ENCODE data around the gene GYS1. TPM values are rescaled to one million over a fixed set of nuclear protein-coding genes. Genes with fewer than 3 reads are reported as not detected.
A peak's percentile ranks its signal among the peaks of the same experiment; 100 is the strongest.

Gene GYS1
- total and polyA plus RNA-seq, 10 of the 15 experiments (the other 5 are each of a cell fraction or from before 2014, with no cell fraction given), result 3.7 to 62.0 (median 37.3) TPM

DNA sequence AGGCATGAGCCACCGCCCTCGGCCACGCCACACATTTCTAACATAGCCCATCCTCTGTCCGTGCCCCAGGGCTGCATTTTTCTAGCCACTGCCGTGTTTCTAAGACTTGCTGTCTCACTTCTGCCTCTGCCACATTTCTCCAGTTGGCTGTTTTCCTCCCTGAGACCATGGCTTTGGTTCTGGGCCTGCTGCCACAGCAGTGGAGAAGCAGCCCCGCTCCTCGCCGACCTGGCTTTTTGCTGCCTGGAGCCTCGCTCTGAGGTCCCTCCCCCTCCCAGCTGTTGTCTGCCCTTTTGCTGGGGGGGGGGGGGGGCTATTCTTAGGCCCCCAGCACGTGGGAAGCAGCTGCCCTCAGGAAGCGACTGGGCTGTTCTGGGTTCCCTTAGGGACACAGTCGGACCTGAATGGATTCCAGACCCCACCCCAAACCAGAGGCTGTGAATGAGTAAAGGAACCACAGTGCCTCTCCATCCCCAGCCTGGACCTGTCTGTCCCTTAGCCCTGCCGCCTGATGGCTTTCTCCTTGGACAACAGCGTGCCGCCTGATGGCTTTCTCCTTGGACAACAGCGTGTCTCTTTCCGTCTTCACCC lies 3.3 kb downstream of the GYS1 start:
- ATAC-seq, result no peak
- TF ChIP-seq, protein P1, sequence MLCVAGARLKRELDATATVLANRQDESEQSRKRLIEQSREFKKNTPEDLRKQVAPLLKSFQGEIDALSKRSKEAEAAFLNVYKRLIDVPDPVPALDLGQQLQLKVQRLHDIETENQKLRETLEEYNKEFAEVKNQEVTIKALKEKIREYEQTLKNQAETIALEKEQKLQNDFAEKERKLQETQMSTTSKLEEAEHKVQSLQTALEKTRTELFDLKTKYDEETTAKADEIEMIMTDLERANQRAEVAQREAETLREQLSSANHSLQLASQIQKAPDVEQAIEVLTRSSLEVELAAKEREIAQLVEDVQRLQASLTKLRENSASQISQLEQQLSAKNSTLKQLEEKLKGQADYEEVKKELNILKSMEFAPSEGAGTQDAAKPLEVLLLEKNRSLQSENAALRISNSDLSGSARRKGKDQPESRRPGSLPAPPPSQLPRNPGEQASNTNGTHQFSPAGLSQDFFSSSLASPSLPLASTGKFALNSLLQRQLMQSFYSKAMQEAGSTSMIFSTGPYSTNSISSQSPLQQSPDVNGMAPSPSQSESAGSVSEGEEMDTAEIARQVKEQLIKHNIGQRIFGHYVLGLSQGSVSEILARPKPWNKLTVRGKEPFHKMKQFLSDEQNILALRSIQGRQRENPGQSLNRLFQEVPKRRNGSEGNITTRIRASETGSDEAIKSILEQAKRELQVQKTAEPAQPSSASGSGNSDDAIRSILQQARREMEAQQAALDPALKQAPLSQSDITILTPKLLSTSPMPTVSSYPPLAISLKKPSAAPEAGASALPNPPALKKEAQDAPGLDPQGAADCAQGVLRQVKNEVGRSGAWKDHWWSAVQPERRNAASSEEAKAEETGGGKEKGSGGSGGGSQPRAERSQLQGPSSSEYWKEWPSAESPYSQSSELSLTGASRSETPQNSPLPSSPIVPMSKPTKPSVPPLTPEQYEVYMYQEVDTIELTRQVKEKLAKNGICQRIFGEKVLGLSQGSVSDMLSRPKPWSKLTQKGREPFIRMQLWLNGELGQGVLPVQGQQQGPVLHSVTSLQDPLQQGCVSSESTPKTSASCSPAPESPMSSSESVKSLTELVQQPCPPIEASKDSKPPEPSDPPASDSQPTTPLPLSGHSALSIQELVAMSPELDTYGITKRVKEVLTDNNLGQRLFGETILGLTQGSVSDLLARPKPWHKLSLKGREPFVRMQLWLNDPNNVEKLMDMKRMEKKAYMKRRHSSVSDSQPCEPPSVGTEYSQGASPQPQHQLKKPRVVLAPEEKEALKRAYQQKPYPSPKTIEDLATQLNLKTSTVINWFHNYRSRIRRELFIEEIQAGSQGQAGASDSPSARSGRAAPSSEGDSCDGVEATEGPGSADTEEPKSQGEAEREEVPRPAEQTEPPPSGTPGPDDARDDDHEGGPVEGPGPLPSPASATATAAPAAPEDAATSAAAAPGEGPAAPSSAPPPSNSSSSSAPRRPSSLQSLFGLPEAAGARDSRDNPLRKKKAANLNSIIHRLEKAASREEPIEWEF (IDR thresholded peaks at IDR 0.05; ENCODE audit: insufficient replicate concordance, low read depth, low read length), result no peak
- no peak for TF ChIP-seq CHD1 (IDR thresholded peaks at IDR 0.05; ENCODE audit: low read depth, low read length)
- no peak for TF ChIP-seq SMC3 (IDR thresholded peaks at IDR 0.05; ENCODE audit: borderline replicate concordance, low read length)
- TF ChIP-seq WRNIP1 (IDR thresholded peaks at IDR 0.05; ENCODE audit: borderline replicate concordance, low read depth, low read length), result no peak
- TF ChIP-seq MYB (IDR thresholded peaks at IDR 0.05; ENCODE audit: borderline replicate concordance, low read depth, low read length), result no peak
- no peak for TF ChIP-seq CTCF (IDR thresholded peaks at IDR 0.05 in 2 of 3, conservative IDR thresholded peaks at IDR 0.05 in 1 of 3; ENCODE audit: control insufficient read depth in 2 of 3, extremely low read depth in 1 of 3, insufficient read depth in 1 of 3, low read depth in 3 of 3, low read length in 3 of 3)
- no peak for TF ChIP-seq ELK1 (IDR thresholded peaks at IDR 0.05; ENCODE audit: low read depth, low read length)
- no peak for TF ChIP-seq SMAD1 (IDR thresholded peaks at IDR 0.05; ENCODE audit: low read depth, partially characterized antibody)
- TF ChIP-seq, protein P2, sequence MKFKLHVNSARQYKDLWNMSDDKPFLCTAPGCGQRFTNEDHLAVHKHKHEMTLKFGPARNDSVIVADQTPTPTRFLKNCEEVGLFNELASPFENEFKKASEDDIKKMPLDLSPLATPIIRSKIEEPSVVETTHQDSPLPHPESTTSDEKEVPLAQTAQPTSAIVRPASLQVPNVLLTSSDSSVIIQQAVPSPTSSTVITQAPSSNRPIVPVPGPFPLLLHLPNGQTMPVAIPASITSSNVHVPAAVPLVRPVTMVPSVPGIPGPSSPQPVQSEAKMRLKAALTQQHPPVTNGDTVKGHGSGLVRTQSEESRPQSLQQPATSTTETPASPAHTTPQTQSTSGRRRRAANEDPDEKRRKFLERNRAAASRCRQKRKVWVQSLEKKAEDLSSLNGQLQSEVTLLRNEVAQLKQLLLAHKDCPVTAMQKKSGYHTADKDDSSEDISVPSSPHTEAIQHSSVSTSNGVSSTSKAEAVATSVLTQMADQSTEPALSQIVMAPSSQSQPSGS (IDR thresholded peaks at IDR 0.05; ENCODE audit: low read length), result no peak
- TF ChIP-seq YY1 (IDR thresholded peaks at IDR 0.05; ENCODE audit: low read depth, low read length), result no peak
- TF ChIP-seq NFXL1 (IDR thresholded peaks at IDR 0.05; ENCODE audit: borderline replicate concordance), result no peak
- TF ChIP-seq USF1 (IDR thresholded peaks at IDR 0.05; ENCODE audit: borderline replicate concordance, extremely low read length, insufficient read depth, low read depth, low read length), result no peak

More for the DNA sequence above, 3.3 kb downstream of the GYS1 start:
- H3K27me3 ChIP-seq (replicated peaks in 1 of 2; ENCODE audit: control insufficient read depth in 2 of 2, insufficient read depth in 2 of 2, low read length in 1 of 2), result no peaks in the 10 kb centered on the region
- H3K4me3 ChIP-seq, result no peak overlapping the region
- H3K4me2 ChIP-seq (ENCODE audit: control insufficient read depth, insufficient read depth), result peak overlapping the region; percentile 7; the same call in 1 of the 2 replicates
- CTCF ChIA-PET, result interaction anchor here (1.0 to 2.5 kb wide), 4 partner anchors 10 to 315 kb away, joined by 3 to 7 read pairs (median 3); no protein-coding TSS in a partner anchor
- RAD21 ChIA-PET (ENCODE audit: unreplicated experiment), result no interaction called here
- SMC1A ChIA-PET (ENCODE audit: uncharacterized antibody, unreplicated experiment), result interaction anchor here (1.1 kb wide), 1 partner anchor 11 kb away, joined by 3 read pairs; no protein-coding TSS in a partner anchor
- DNase-seq (ENCODE audit: low read depth, low spot score) (no peak), FAIRE-seq (no peak)
- WGBS (ENCODE audit: insufficient coverage, insufficient replicate concordance, low lambda C conversion rate, missing lambda C conversion rate), result 88% methylated on average over 16 of the region's 17 CpGs
- in situ Hi-C loops (cut with MboI) (no loop called here), intact Hi-C loops (cut with micrococcal nuclease; ENCODE audit: unreplicated experiment) (no loop called here)
- H3K36me3 ChIP-seq (ENCODE audit: control insufficient read depth in 2 of 2, insufficient read depth in 2 of 2, low read length in 1 of 2), result peaks cover 4 to 19% of the 10 kb centered on the region in 2 experiments; a peak in 3 of 4 replicates
- POLR2A ChIA-PET, result no interaction called here
- H2AFZ ChIP-seq (ENCODE audit: control insufficient read depth, low read depth, low read length), result no peak overlapping the region
- H3K27ac ChIP-seq (ENCODE audit: control insufficient read depth, insufficient read depth), result no peak overlapping the region
- no peaks in the 10 kb centered on the region for H3K9me3 ChIP-seq (replicated peaks; ENCODE audit: control insufficient read depth, insufficient read depth, low read length)
- BruUV-seq (replicated peaks), result no TSS peak
- H4K20me1 ChIP-seq (ENCODE audit: control insufficient read depth, insufficient read depth), result no peaks in the 10 kb centered on the region
- H3K4me1 ChIP-seq (ENCODE audit: control insufficient read depth, insufficient read depth, low read length), result peaks cover 3% of the 10 kb centered on the region
- no peak overlapping the region for H3K9ac ChIP-seq (ENCODE audit: control insufficient read depth, insufficient read depth, low read length)
- H3K79me2 ChIP-seq (ENCODE audit: control insufficient read depth, insufficient read depth, low read length), result peaks cover 39% of the 10 kb centered on the region

All from GM12878 (cell line).